Erythroblast (primary cell): ENCODE data around the gene NEMP2.
A peak's percentile ranks its signal among the peaks of the same experiment; 100 is the strongest.

Experiments
- DNase-seq, 2 experiments: peaks; one replicate each; lab custom pipeline; 2025; lab: John Stamatoyannopoulos, UW
- GATA1 ChIP-seq: IDR thresholded peaks from 2 replicates; pipeline ENCODE4 v1.6.1; 2011; ENCODE audit warnings: low read depth, mild to moderate bottlenecking, control low read depth, low read length, moderate library complexity
- POLR2A ChIP-seq: IDR thresholded peaks from 2 replicates; pipeline ENCODE4 v1.6.1; 2011; ENCODE audit warnings: mild to moderate bottlenecking, low read length

Gene NEMP2, protein sequence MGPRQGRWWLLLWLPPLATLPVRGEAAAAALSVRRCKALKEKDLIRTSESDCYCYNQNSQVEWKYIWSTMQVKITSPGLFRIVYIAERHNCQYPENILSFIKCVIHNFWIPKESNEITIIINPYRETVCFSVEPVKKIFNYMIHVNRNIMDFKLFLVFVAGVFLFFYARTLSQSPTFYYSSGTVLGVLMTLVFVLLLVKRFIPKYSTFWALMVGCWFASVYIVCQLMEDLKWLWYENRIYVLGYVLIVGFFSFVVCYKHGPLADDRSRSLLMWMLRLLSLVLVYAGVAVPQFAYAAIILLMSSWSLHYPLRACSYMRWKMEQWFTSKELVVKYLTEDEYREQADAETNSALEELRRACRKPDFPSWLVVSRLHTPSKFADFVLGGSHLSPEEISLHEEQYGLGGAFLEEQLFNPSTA

DNA sequence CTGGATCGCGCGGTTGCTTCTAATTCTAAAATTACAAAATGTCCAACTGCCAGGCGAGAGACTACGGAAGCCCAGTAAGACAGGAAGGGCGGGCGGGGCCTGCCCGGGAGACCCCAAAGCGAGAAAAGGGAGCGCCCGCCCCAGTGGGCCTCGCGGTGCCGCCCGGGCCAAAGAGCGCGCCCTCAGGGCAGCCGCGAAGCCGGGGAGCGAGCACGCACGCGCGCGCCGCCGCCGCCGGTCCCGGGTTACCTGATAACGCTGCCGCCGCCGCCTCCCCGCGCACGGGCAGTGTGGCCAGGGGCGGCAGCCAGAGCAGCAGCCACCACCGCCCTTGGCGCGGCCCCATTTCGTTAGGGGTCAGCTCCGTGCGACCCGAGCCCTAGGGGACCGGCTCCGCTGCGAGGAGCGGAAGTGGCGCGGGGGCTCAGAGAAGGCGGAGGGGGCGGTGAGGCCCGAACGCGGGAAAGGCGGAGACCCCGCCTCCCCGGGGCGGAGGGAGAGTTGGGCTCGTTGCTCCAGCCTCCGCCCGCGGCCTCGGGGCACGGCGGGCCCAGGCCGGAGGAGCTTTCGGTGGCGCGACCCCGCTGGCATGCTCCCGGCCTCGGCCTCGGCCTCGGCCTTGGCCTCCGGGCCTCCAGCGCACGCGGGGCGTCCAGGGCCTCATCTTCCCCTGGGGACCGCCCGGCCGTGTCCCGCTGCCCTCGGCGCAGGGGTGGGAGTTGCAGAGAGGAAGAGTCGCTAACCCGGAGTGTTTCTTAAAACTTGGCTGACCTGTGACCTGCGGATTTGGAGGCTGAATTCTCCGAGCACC is at the start of gene NEMP2:
Gene NEMP2, minus strand, starts transcription at position 413 of the 811 bp plus-strand sequence. Its CDS starts 67 bp downstream, at position 346.
- peak; percentile 91 for TF ChIP-seq POLR2A
- no peak for TF ChIP-seq GATA1
- peak; percentile 92 for DNase-seq

DNA sequence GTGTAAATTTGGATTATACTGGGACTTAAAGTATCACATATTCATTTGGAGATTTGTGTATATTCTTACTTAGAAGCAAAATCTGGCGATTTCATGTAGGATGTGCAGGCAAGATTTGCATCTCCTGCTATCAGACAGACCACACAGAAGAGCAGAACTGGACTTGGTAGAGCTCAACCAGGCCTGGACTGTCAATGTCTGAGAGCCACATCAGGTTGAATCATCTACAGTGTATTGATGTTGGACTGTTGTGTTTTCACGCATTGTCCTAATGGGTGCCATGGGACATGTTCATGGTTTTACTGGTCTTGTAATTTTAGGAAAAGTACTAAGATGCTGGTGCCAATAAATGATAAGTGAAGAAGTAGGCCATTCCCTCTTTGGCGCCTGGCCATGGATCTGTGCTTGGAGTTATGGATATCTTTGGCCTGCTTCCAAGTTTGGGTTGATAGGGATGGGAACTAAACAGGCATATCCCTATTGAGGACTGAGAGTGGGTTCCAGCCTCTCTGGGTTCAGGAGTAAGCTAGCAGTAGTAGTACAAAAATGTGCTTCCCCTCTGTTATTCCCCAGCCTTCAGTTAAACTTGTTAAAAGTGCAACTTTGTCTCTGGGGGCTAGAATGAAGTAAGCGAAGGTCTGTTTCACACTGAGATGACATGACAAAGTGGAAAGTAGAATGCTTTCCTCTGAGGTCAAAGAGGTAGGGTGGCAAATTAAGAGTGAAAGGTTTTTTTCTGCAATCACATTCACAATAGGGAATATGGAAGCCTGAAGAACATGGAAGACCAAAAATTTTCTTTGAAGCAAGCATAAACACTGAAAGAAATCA is 49.2 kb upstream of the NEMP2 start:
- DNase-seq: no peak
- TF ChIP-seq GATA1: no peak
- TF ChIP-seq POLR2A: no peak

DNA sequence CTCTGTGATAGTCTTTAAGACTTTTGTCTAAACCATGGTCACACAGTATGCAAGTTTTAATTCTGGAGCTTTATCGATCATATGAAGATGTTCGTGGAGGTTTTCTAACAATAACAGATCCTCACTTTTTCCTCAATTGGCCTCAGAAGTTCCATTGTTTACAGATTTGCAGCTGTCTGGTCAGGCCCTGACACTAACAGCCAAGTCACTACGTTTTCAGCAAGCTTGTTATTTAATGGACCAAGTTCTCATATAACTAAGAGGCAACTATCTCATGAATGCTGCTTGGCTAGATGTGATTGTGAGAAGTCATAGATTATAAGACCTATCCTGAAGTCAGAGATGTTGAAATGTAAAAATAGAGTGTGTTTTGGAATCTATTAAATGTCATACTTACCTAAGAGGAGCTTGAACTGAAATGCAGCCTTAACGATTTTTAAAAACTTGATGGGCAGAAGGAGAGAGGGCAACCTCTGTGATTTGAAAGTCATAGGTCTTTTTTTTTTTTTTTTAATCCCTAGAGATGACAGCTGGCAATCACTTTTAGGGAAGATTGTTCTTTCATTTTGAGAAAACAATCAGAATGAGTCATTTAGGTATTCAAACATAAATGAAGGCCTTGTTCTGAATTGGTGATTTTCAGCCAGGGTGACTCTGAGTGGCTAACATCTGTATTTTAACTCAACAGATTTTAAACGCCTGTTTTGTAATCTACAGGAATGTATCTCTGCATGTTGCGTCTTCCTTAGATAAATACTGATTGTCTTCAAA is 48.4 kb upstream of the NEMP2 start:
- TF ChIP-seq GATA1: no peak
- no peak for TF ChIP-seq POLR2A
- no peak for DNase-seq

DNA sequence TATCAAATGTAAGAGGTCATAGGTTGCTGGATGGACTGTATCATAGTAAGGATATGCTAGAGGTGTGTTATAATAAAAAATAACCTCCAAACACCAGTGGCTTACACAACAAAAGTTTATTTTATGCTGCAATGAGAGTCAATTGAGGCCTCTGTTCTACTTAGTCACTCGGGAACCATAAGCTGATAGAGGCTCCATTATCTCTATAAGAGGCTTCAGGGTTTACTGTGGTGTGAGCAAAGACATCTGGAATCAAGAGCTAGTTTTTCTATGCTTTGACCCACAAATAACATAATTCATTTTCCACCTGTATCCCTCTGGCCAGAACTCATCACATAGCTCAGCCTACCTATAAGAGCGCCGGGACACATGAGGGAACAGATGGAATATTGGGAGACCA is 47.5 kb upstream of the NEMP2 start:
- DNase-seq: peak in 1 of 2 experiments; percentile 5
- TF ChIP-seq POLR2A (no peak), GATA1 (no peak)

DNA sequence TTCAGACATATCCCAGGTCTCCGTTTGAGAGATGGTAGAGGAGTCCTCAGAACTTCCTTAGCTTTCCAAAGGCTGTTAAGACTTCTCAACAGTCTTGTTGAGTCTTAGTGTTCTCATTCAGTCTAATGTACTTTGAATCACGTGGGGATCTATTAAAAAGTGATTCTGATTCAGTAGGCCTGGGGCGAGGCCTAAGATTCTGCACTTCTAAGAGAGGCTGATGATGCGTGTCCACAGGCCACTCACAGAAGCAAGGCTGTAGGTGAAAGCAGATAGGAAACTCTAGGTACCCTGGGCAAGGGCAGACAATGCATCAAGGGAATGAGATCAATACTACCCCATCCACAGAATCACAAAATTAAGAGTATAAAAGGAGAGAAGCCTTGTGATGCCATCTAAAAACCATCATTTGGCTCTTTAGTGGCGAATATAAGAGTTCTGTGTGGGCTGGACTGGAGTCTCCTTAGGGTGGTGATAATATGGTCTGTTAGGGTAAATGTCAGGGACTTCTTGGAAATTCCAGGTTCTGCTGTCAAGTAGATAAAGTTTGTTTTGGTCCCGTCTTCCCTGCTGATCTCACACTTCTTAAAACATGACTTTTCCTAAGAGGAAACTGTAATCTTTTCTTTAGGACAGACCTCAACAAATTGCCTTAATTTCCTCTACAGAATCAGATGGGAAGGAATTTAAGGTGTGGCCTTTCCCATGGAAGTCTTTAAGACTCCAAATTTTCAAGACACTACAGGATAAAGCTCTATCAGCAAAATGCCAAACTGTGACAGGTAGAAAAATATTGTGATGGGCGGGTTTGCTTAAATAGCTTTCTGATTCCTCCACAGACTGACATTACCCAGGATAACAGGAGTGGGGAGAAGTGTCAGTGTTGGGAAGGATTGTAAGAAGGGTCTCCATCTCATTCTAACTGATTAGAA is 45.7 kb upstream of the NEMP2 start:
- DNase-seq: no peak
- no peak for TF ChIP-seq POLR2A
- no peak for TF ChIP-seq GATA1

DNA sequence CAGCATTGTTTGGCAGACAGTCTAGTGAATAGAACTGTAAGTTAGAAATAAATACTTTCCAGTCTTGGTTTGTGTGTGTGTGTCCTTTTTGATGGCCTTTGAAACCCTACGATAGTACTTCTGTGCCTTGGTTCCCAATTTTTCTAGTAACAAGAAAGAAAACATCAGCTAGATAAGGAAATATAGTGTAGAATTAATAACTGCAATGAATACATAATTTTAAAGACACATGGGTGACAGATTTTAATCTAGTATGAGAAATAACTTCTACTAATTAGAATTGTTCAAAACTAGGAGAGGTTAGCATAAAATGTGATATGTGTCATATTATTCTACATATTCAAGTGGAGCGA is 44.5 kb upstream of the NEMP2 start:
- DNase-seq: no peak
- no peak for TF ChIP-seq GATA1
- no peak for TF ChIP-seq POLR2A

DNA sequence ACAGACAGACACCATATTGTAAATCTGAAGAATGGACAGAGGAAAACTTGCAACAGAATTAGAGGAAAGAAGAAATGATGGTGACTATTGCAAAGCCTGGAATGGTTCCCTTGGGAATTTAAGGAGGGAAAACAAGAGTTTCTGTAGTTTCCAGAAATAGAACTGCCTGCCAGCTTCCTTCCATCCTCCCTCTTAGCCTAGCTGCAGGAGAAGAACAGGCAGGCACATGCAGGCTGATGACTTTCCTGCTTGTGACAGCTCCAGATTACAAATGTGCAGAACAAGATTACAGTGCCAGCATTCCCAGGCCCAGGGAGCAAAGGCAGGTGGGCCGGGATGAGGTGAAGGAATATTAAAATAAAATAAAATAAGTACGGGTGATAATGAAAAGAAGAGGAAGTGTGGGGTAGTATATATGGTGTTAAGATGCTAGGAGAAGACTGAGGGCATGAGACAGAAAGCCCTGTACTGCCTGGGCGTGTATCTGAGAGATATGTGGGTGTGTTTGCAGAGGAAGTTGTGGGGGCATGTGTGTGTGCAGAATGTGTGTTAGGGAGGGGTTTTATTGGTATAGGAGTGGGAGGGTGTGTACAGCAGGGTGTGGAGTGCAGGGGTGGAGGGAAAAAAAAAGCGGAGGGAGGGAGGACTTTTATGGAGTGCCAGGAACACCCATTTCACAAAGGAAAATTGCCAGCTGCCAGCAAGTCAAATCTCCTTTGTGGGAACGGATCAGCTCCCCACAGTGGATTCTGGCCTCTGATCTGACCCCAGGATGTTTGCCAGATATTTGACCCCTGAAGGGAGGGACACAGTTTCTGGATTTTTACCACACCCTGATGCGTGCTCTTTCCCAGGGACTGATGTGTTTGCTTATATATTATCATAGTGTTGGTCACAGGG is 43.9 kb upstream of the NEMP2 start:
- DNase-seq: peak; percentile 44 to 54
- TF ChIP-seq POLR2A (no peak), GATA1 (no peak)

DNA sequence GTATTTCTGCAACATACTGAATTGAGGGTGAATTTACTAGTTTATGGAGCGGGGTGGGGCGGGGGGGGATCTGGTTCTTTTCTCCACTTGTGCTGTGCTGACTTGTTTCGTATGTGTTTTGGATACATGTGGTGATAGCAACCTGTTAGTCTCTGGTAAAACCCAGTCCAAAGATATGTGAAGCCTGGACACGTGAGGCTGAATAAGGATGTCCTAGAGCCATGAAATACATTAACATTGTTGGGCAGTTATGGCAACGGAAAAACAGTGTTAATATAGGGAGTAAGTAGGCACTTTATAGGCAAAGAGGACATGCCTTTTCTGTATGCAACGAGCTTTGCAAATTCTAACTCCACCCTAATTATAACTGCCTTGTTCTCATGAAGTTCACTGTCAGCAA is 42.1 kb upstream of the NEMP2 start:
- no peak for TF ChIP-seq POLR2A
- no peak for TF ChIP-seq GATA1
- DNase-seq: no peak

DNA sequence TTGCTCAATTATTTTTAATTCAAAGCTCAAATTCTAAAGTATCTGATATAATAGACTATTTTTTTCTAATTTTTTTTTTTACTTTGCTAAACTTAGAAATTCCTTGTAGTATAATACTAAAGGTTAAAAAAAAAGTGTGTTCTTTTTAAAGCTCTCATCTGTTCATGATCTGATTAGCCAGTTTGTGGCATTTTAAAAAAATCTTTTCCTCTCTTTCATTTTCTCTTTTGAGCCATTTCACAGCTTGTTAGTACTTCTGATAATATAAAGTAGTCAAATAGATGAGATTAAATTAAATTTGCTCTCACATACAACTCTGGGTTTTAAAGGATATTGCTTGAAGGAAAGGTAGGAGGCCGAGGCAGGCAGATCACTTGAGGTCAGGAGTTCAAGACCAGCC is 40.7 kb upstream of the NEMP2 start:
- DNase-seq: no peak
- no peak for TF ChIP-seq GATA1
- TF ChIP-seq POLR2A: no peak

DNA sequence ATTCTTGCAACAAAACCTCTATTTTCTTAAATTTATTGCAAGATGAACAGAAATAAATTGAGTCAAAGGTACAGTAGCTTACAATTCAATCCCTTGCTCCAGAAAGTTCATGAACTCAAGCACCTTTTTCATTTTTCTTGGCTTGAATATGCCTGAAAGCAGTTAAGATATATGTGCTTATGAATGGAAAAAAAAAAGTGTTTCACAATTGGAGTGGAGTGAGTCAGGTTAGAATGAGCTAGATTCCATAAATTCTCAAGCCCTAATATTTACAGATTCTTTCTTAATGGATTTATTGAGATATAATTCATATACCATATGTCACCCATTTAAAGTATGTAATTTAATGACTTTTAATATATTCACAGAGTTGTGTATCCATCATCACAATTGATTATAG is 39.6 kb upstream of the NEMP2 start:
- no peak for TF ChIP-seq GATA1
- no peak for TF ChIP-seq POLR2A
- no peak for DNase-seq

DNA sequence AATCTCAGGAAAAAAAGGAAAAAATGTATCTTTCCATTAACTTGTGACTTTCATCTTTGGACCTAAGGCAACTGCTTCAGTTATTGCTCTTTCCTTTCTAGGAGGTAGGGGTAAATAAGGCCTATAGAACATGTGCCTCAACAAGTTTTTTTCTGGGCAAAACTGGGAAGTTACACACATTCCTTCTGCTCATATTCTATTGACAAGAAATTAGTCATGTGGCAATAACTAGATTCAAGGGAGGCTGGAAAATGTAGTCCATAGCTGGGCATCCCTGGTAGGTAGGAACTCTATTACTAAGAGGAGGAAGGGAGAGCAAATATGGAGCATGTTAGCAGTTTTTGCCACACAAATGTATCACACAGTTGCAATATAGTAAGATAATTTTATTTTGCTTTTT is 37.7 kb upstream of the NEMP2 start:
- no peak for DNase-seq
- TF ChIP-seq POLR2A: no peak
- TF ChIP-seq GATA1: no peak
